ENCODE measurements around the gene MYOM1. TPM values are rescaled to one million over a fixed set of nuclear protein-coding genes. Genes with fewer than 3 reads are reported as not detected.

Gene MYOM1
- total RNA-seq, 4 donors from 2014 or later = 0.23 to 2.5 (median 0.52) TPM

GRCh38 chr18:3104190-3105054, 115.3 kb downstream of the MYOM1 start:
- Histone ChIP-seq H3K4me1 (peaks cover 0 to 18% (median 5%) of the 10 kb centered on the region in 3 donors), H3K27me3 (no peaks in the 10 kb centered on the region), H3K4me3 (no peak overlapping the region), H3K9me3 (no peaks in the 10 kb centered on the region), H3K27ac (peak overlapping the region in 3 of 4 donors; percentile 22 to 71 (median 60)), H3K36me3 (no peaks in the 10 kb centered on the region)
- intact Hi-C loops (cut with DNase I) = no loop called here
- DNase-seq = no peak
- WGBS, 2 donors = 52 to 55% methylated on average over 3 of the region's 6 CpGs
- no peak for TF ChIP-seq CTCF (IDR thresholded peaks at IDR 0.05)
- TF ChIP-seq POLR2A (IDR thresholded peaks at IDR 0.05) = no peak

DNA sequence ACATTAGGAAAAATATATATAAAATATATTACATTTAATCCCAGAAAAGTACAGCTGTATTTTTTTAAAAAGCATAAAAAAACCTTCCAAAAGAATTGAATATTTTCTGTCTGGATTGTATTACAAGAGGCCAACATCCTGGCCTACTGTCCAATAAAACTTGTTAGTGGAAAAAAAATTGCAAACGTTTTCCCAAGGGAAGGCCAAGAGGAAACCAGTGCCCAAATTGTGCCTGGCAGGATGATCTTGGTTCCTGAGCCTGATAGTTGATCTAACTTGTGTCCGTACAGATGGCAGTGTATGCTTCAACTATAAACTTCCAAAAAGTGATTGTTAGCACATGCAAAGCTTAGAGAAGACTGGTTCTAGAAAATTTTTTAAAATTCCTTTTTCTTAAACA, 116.2 kb downstream of the MYOM1 start:
- no peak for DNase-seq
- no peaks in the 10 kb centered on the region for H3K36me3 ChIP-seq
- intact Hi-C loops (cut with DNase I) = no loop called here

GRCh38 chr18:3102983-3103382, 116.8 kb downstream of the MYOM1 start:
- Histone ChIP-seq H3K9me3 (no peaks in the 10 kb centered on the region), H3K4me3 (no peak overlapping the region), H3K4me1 (peaks cover 0 to 18% (median 5%) of the 10 kb centered on the region in 3 donors), H3K27me3 (no peaks in the 10 kb centered on the region), H3K36me3 (no peaks in the 10 kb centered on the region), H3K27ac (no peak overlapping the region)
- intact Hi-C loops (cut with DNase I) = no loop called here
- TF ChIP-seq POLR2A (IDR thresholded peaks at IDR 0.05) = no peak
- TF ChIP-seq CTCF (IDR thresholded peaks at IDR 0.05) = no peak
- DNase-seq = no peak
- 92 to 94% methylated on average over 1 of the region's 1 CpG for WGBS, 2 donors

More for the DNA sequence above, 116.2 kb downstream of the MYOM1 start:
- Histone ChIP-seq H3K27ac (peak overlapping the region in 1 of 4 donors; percentile 71), H3K9me3 (no peaks in the 10 kb centered on the region), H3K4me3 (no peak overlapping the region), H3K27me3 (no peaks in the 10 kb centered on the region), H3K4me1 (peaks cover 0 to 18% (median 5%) of the 10 kb centered on the region in 3 donors)
- no peak for TF ChIP-seq POLR2A (IDR thresholded peaks at IDR 0.05)
- TF ChIP-seq CTCF (IDR thresholded peaks at IDR 0.05) = no peak
- WGBS, 2 donors = 33 to 43% methylated on average over 2 of the region's 2 CpGs

- H3K4me3 ChIP-seq = no peak overlapping the region
- no peak overlapping the region for H3K27ac ChIP-seq
- TF ChIP-seq CTCF (IDR thresholded peaks at IDR 0.05) = no peak
- no peak for TF ChIP-seq POLR2A (IDR thresholded peaks at IDR 0.05)
- H3K27me3 ChIP-seq = no peaks in the 10 kb centered on the region
- H3K4me1 ChIP-seq = peaks cover 0 to 18% (median 5%) of the 10 kb centered on the region in 3 donors
- intact Hi-C loops (cut with DNase I) = no loop called here
- whole genome bisulfite sequencing, 2 donors = 72 to 98% methylated on average over 2 to 3 of the region's 3 CpGs
- DNase-seq = no peak
- no peaks in the 10 kb centered on the region for H3K9me3 ChIP-seq
- no peaks in the 10 kb centered on the region for H3K36me3 ChIP-seq
Observed at GRCh38 chr18:3100498-3101132, 119.2 kb downstream of the MYOM1 start.

GRCh38 chr18:3099327-3099726, 120.4 kb downstream of the MYOM1 start:
- TF ChIP-seq CTCF (IDR thresholded peaks at IDR 0.05) = no peak
- peaks cover 0 to 11% (median under 1%) of the 10 kb centered on the region in 3 donors for H3K4me1 ChIP-seq
- DNase-seq = no peak
- no peaks in the 10 kb centered on the region for H3K27me3 ChIP-seq
- no peak overlapping the region for H3K4me3 ChIP-seq
- WGBS, 2 donors = 0% methylated on average over 1 of the region's 1 CpG
- intact Hi-C loops (cut with DNase I) = no loop called here
- no peak overlapping the region for H3K27ac ChIP-seq
- H3K9me3 ChIP-seq = no peaks in the 10 kb centered on the region
- no peaks in the 10 kb centered on the region for H3K36me3 ChIP-seq
